ENCODE results near the gene NEUROD2.

GRCh38 chr17:39566094-39566850, 41.4 kb downstream of the NEUROD2 start:
- TF ChIP-seq POLR2AphosphoS5 (IDR thresholded peaks at IDR 0.05) (no peak), EP300 (IDR thresholded peaks at IDR 0.05) (no peak), POLR2A (IDR thresholded peaks at IDR 0.05) (no peak)
